ENCODE results near the gene EIF4G3. TPM values are rescaled to one million over a fixed set of nuclear protein-coding genes. Genes with fewer than 3 reads are reported as not detected.
"Not testable (repeated sequence)": the region's sequence is repeated elsewhere in the genome, so short reads cannot be mapped to it uniquely, and the experiment has no call there.

The EIF4G3 gene
- total and polyA plus RNA-seq, 2 donors (not counting 1 experiment from before 2014, with no cell fraction given) = 33.6 to 76.0 TPM

- POLR2A ChIA-PET = no interaction called here
- no peak overlapping the region for H3K27ac ChIP-seq (ENCODE audit: low read length in 2 of 2)
- H3K4me2 ChIP-seq (replicated peaks; ENCODE audit: low read depth, low read length, poor library complexity, severe bottlenecking) = no peak overlapping the region
- no peaks in the 10 kb centered on the region for H3K4me1 ChIP-seq (ENCODE audit: control insufficient read depth in 2 of 2, insufficient read depth in 2 of 2, low read length in 2 of 2)
- H3K4me3 ChIP-seq (ENCODE audit: control extremely low read depth in 1 of 5, extremely low read depth in 1 of 5, insufficient read depth in 1 of 5, low read depth in 2 of 5, low read length in 4 of 5) = no peak overlapping the region
- Mint-ChIP-seq H3K9me3 (ENCODE audit: insufficient read depth) (no peaks in the 10 kb centered on the region), H3K27me3 (no peaks in the 10 kb centered on the region), H3K27ac (no peak overlapping the region), H3K4me1 (no peaks in the 10 kb centered on the region), H3K4me3 (no peak overlapping the region)
- no CpG with 5 or more reads among the region's 2 CpGs for WGBS (ENCODE audit: insufficient coverage)
- no peaks in the 10 kb centered on the region for H4K20me1 ChIP-seq (ENCODE audit: control insufficient read depth, insufficient read depth, low read length, poor library complexity, severe bottlenecking)
- no peak overlapping the region for H2AFZ ChIP-seq (ENCODE audit: insufficient read depth, low read depth, low read length, poor library complexity, severe bottlenecking)
- no peak for ATAC-seq (ENCODE audit: low read depth)
- H3K9me3 ChIP-seq (ENCODE audit: control extremely low read depth in 1 of 3, control insufficient read depth in 2 of 3, insufficient read depth in 1 of 3, low read length in 2 of 3) = no peaks in the 10 kb centered on the region
- no peak overlapping the region for H3K9ac ChIP-seq (ENCODE audit: low read length)
- intact Hi-C loops (cut with micrococcal nuclease) = no loop called here
- TF ChIP-seq CTCF (IDR thresholded peaks at IDR 0.05) (no peak), EZH2 (IDR thresholded peaks at IDR 0.05; ENCODE audit: borderline replicate concordance, insufficient read depth, low read depth, low read length, poor library complexity, severe bottlenecking) (no peak)
- H3K36me3 ChIP-seq (replicated peaks in 1 of 2; ENCODE audit: control extremely low read depth in 1 of 2, control insufficient read depth in 1 of 2, extremely low read depth in 1 of 2, insufficient read depth in 2 of 2, low read length in 1 of 2) = no peaks in the 10 kb centered on the region
- DNase-seq = no peak
- H3K79me2 ChIP-seq (ENCODE audit: control insufficient read depth, insufficient read depth, low read length) = no peaks in the 10 kb centered on the region
- CTCF ChIA-PET = interaction anchor here (2.1 kb wide), 1 partner anchor 282 kb away, joined by 10 read pairs; no protein-coding TSS in a partner anchor
- no peaks in the 10 kb centered on the region for H3K27me3 ChIP-seq (replicated peaks in 1 of 4; ENCODE audit: control extremely low read depth in 1 of 4, control insufficient read depth in 3 of 4, insufficient read depth in 4 of 4, low read length in 3 of 4)
Observed at GRCh38 chr1:20913242-20913641, 263.5 kb downstream of the EIF4G3 start.

DNA sequence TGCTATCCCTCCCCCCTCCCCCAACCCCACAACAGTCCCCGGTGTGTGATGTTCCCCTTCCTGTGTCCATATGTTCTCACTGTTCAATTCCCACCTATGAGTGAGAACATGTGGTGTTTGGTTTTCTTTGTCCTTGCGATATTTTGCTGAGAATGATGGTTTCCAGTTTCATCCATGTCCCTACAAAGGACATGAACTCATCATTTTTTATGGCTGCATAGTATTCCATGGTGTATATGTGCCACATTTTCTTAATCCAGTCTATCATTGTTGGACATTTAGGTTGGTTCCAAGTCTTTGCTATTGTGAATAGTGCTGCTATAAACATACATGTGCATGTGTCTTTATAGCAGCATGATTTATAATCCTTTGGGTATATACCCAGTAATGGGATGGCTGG lies 269.2 kb downstream of the EIF4G3 start:
- H3K9me3 ChIP-seq (ENCODE audit: control extremely low read depth in 1 of 3, control insufficient read depth in 2 of 3, insufficient read depth in 1 of 3, low read length in 2 of 3); intact Hi-C loops (cut with micrococcal nuclease); H4K20me1 ChIP-seq (ENCODE audit: control insufficient read depth, insufficient read depth, low read length, poor library complexity, severe bottlenecking); H3K79me2 ChIP-seq (ENCODE audit: control insufficient read depth, insufficient read depth, low read length); CTCF ChIA-PET; H3K27me3 ChIP-seq (replicated peaks in 1 of 4; ENCODE audit: control extremely low read depth in 1 of 4, control insufficient read depth in 3 of 4, insufficient read depth in 4 of 4, low read length in 3 of 4); H3K27ac Mint-ChIP-seq; H3K4me3 ChIP-seq (ENCODE audit: control extremely low read depth in 1 of 5, extremely low read depth in 1 of 5, insufficient read depth in 1 of 5, low read depth in 2 of 5, low read length in 4 of 5); H2AFZ ChIP-seq (ENCODE audit: insufficient read depth, low read depth, low read length, poor library complexity, severe bottlenecking); H3K9ac ChIP-seq (ENCODE audit: low read length); H3K27me3 Mint-ChIP-seq; POLR2A ChIA-PET; ATAC-seq (ENCODE audit: low read depth); H3K9me3 Mint-ChIP-seq (ENCODE audit: insufficient read depth); DNase-seq; H3K4me2 ChIP-seq (replicated peaks; ENCODE audit: low read depth, low read length, poor library complexity, severe bottlenecking); H3K4me3 Mint-ChIP-seq; H3K4me1 Mint-ChIP-seq; H3K27ac ChIP-seq (ENCODE audit: low read length in 2 of 2); H3K4me1 ChIP-seq (ENCODE audit: control insufficient read depth in 2 of 2, insufficient read depth in 2 of 2, low read length in 2 of 2): not testable (repeated sequence)
- peaks cover 3 to 10% of the 10 kb centered on the region in 2 experiments for H3K36me3 ChIP-seq (replicated peaks in 1 of 2; ENCODE audit: control extremely low read depth in 1 of 2, control insufficient read depth in 1 of 2, extremely low read depth in 1 of 2, insufficient read depth in 2 of 2, low read length in 1 of 2)
- WGBS (ENCODE audit: insufficient coverage) = no CpG with 5 or more reads among the region's 2 CpGs
